Stimulated activated CD4-positive, alpha-beta T cell treated with anti-CD3 and anti-CD28 coated beads, Interleukin-15, amount 100 ng/mL, for 1 hour (primary cell): ENCODE measurements around the gene FPGS.
"Not testable (repeated sequence)": the region's sequence is repeated elsewhere in the genome, so short reads cannot be mapped to it uniquely, and the experiment has no call there.

Experiments
- DNase-seq, 2 donors: peaks; one replicate each; pipeline ENCODE4 v3.0.0-alpha.2; 2020; ENCODE audit warnings: low read depth in 1 of 2, low spot score in 1 of 2

FPGS gene

DNA sequence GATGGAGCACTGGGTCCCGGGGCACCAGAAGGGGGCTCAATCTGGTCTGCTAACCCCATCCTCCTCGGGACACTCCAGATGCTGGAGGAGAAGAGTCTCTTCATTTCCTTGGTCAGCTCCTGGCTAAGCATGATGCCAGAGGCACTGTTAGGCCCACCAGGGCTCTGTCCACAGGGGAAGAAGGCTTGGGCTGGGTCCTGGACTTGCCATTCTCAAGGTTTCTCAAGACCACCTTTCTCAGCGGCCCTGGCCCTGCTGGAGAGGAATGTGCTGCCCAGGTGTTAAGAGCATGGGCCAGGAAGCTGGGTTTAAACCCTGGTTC, 32.1 kb upstream of the FPGS start:
- no peak for DNase-seq

DNA sequence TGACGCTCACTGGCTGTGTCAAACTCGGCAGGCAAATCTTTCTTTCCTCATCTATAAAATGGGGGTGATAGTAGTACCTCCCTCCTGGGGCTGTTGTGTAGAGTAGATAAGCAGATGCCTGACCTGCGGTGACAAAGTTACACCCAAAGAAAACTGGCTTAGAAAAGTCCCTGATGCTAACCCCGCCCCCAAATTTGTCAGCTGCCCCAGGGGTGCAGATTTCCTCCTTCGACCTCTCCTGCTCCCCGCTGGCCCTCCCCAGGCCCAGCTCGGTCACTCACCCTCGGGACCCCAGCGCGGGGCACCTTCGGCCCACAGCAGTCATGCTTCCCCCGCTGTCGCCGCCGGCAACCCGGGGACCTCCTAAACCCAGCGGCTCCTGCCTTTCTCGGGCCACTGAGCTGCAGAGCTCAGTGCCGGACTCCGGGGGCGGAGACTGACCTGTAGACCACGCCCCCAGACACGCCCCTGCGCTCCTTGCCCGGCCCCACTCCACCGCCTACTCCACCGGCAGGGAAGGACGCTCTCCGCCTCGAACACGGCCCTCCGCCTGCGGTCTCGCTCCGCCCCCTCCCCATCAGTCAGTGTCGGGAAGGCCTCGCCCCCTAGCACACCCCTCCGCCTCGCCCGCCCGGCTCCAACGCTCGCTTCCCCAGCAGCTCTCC, 31.6 kb upstream of the FPGS start:
- peak; percentile 91 to 95 for DNase-seq

- DNase-seq = no peak
Measured at GRCh38 chr9:127771570-127772189, 31.0 kb upstream of the FPGS start.

DNA sequence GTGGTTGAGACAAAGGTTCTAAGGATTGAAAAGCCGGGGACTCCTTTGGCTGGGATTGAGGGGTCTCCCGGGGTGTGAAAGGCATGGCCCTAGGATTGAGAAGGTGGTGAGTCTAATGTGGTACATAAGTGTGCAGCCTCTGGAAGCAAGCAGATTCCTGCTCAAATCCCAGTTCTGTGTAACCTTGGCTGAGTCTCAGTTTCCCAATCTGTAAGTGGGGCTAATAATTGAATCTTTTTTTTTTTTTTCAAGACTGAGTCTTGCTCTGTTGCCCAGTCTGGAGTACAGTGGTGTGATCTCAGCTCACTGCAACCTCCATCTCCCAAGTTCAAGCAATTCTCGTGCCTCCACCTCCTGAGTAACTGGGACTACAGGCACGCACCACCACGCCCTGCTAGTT, 30.1 kb upstream of the FPGS start:
- no peak for DNase-seq

- no peak for DNase-seq
Measured at GRCh38 chr9:127773272-127773671, 29.4 kb upstream of the FPGS start.

DNA sequence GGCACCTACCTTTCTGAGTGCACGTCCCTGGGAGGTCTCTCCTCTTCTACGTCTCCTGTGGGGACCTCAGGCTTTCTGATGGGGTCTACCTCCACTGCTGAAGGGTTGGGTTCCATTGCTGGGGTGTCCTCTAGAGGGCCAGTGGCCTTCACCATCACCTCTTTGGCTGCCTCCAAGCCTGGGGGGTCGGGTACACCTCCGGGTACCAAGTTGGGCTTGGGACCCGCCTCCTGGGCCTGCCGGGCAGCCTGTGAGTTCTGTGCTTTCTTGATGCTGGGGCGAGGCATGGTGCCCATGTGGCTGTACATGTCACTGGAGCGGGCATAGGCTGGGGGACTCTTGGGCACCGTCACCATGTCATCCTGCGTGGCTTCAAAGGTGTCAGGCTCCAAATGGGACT, 28.7 kb upstream of the FPGS start:
- no peak for DNase-seq

- peak; percentile 44 to 59 for DNase-seq
Measured at GRCh38 chr9:127776195-127776923, 26.3 kb upstream of the FPGS start.

- DNase-seq = no peak
Measured at GRCh38 chr9:127776924-127777289, 25.8 kb upstream of the FPGS start.

GRCh38 chr9:127777368-127777980, 25.2 kb upstream of the FPGS start:
- DNase-seq = no peak

DNA sequence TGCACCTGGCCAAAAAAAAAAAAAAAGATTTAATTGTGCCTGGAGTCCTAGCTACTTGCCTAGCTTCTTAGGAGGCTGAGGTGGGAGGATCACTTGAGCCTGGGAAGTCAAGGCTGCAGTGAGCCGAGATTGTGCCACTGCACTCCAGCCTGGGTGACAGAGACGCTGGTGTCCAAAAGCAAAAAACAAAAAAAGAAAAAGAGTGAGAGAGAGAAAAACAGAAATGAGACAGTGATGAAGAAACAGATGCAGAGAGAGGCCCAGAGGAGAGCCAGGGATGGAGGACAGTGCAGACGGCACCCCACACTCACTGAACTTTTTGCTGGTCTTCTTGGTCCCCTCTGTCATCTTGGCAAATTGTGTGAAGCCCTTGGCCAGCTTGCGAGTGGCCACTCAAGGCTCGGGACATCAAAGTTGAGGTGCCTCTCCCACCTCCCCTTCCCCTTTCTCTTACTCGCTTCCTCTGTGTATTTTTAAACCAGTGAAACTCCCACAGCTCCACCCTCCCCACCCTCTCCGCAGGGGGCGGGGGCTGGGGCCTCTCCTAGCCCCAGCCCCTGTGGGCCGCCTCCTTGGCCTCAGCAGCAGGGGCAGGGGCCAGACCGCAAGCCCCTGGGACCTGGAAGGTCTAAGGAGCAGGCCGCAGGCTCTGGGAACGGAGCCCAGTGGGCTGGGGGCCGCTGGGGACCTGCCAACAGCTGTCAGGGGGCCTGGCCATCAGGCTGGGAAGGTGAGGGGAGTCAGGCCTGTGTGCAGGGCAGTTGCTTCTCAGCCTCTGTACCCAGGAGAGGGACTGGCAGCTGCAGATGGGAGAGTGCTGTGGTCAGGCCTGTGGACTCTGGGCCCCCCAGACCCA, 24.2 kb upstream of the FPGS start, which contains the start of gene SH2D3C:
TSS of gene SH2D3C (minus strand) at position 387 of the 856 bp plus-strand sequence. CDS start at position 348, 39 bp downstream.
- peak in 1 of 2 donors; percentile 35 for DNase-seq

DNA sequence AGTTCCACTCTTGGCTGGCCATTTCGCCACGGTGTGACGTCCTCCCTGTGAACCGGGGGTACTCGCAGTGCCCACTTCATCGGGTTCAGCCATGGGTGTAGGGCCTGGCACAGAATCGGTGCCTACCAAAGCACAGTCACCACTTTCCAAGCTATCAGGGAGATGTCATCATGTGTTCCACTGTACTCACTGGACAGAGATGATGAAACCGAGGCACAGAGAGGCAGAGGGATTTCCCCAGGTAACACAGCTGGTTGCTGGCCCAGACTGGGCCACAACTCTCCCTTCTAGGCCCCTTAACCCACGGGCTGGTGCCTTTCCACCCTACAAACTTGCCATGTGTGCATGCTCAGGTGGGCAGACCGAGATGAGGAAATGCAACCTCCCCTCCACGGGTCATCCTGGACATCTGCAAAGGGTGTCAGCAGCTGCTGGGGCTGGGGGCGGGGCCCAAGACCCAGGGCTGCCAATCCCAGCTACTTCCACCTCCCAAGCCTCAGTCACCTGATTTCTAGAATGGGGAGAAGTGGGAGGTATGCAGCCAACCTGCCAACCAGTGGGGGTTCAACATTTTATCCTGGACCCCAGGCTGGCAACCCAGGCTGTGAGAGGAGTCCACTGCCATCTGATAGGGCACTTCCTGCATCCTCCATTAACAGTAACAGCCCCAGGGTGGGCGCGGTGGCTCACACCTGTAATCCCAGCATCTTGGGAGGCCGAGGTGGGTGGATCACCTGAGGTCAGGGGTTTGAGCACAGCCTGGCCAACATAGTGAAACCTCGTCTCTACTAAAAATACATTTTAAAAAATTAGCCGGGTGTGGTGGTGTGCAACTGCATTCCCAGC, 23.3 kb upstream of the FPGS start:
- peak in 1 of 2 donors; percentile 30 for DNase-seq

DNA sequence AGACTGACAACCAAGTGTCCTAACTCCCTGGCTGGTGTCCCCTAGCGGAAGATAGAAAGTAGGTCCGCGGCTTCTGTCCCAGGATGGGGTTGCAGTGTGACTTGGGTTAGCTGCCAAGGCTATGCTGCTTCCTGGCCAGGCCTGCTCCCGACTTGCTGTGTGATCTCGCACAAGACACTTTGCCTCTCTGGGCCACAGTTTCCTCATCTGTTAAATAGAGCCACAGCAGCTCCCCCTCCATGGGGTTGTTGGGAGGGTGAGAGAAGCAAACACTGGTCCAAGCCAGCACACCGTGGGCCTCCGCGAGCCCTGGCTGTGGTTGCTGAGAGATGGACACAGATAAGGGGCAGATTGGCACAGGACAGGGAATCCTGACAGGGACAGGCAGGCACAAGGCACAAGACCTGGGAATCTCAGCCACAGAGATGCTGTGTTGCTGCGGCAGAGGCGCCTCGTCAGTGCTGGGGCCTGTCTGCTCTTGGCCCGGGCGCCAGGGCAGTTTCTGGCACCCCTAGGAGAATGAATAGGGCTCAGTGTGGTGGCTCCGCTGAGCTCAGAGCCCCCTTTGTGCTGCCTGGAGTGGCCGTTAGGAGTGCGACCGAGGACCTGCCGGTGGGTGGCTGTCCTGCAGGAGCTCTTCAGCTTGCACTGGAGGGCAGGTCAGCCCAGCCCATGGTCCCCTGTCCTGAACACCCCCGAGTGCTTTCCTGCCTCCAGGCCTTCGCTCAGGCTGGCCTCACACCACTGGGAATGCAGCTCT, 22.4 kb upstream of the FPGS start:
- DNase-seq = no peak

- not testable (repeated sequence) for DNase-seq
Measured at GRCh38 chr9:127780909-127781308, 21.8 kb upstream of the FPGS start.

DNA sequence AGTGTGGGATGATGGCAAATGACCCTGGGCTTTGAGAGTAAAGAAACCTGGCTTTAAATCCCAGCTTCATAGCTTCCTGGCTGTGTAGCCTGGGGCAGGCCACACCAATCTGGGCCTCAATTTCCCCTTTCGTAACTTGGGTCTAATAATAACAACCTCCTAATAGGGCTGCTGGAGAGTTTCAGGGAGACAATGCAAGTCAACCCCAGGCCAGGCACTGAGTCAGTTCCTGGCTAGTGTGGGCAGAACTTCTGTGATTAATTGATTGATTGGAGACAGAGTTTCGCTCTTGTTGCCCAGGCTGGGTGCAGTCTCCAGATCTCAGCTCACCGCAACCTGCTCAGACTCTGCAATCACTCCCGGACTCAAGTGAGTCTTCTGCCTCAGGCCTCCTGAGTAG, 20.9 kb upstream of the FPGS start:
- no peak for DNase-seq

- peak; percentile 31 to 52 for DNase-seq
Measured at GRCh38 chr9:127783111-127784008, 19.3 kb upstream of the FPGS start.

- DNase-seq = peak; percentile 84 to 86
Measured at GRCh38 chr9:127785023-127785932, 17.4 kb upstream of the FPGS start.
